OCI-LY7 (cell line): ENCODE data around the gene RFT1.

Experiments
- CTCF ChIP-seq: fragments of 200-600 bp; sonication (generic); conservative IDR thresholded peaks from 2 replicates; pipeline ENCODE4 v1.5.1; 2014; ENCODE audit warnings: mild to moderate bottlenecking, antibody characterized with exemption, low read length, moderate library complexity, mixed read lengths
- EZH2phosphoT487 ChIP-seq: fragments of 200-600 bp; sonication (generic); IDR thresholded peaks from 2 replicates; pipeline ENCODE4 v1.6.1; 2018; ENCODE audit warnings: low read depth, borderline replicate concordance, mild to moderate bottlenecking, mixed run types, antibody characterized with exemption, low read length, moderate library complexity, mixed read lengths

GRCh38 chr3:53102601-53103147 is 27.6 kb downstream of the RFT1 start:
- TF ChIP-seq CTCF (no peak), EZH2phosphoT487 (no peak)
